ENCODE results near the gene PANK2. TPM values are rescaled to one million over a fixed set of nuclear protein-coding genes. Genes with fewer than 3 reads are reported as not detected.

Gene PANK2
- polyA plus RNA-seq, 1 donor (not counting 4 experiments of a cell fraction or from before 2014, with no cell fraction given): 23.6 TPM

DNA sequence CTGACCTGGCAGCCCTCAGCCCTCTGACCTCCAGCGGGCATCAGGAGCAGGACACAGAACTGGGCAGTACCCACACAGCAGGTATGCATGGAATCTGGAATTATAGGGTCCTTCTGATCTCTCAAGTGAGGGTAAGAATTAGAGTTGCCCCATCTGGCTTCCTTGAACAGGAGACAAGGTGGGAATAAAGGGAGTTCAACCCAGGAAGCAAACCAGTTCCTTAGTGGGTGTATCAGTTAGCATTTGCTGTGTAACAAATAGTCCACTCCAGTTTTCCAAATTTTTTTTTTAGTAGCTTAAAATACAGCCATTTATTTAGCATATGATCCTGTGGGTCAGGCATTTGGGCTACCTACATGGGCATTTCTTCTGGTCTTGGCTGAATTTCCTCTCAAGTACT, 26.9 kb upstream of the PANK2 start:
- dilution Hi-C loops (cut with MboI; ENCODE audit: extremely low pct_ligation_motif_present, low sequenced_read_pairs): no loop called here
- TF ChIP-seq EZH2 (IDR thresholded peaks at IDR 0.05; ENCODE audit: low read length) (no peak), CTCF (optimal IDR thresholded peaks at IDR 0.05 in 1 of 3, IDR thresholded peaks at IDR 0.05 in 1 of 3, conservative IDR thresholded peaks at IDR 0.05 in 1 of 3; ENCODE audit: extremely low read depth in 1 of 3, insufficient read depth in 2 of 3, low read length in 3 of 3) (no peak)
- Histone ChIP-seq H3K9me1 (ENCODE audit: control insufficient read depth, extremely low read depth, insufficient read depth, low read length) (no peaks in the 10 kb centered on the region), H4K20me1 (ENCODE audit: control insufficient read depth, extremely low read depth, insufficient read depth, low read length) (no peaks in the 10 kb centered on the region), H3K4me1 (ENCODE audit: control insufficient read depth, extremely low read depth, insufficient read depth, low read length) (no peaks in the 10 kb centered on the region), H3K36me3 (ENCODE audit: control insufficient read depth in 2 of 2, extremely low read depth in 1 of 2, insufficient read depth in 2 of 2, low read length in 2 of 2) (peaks cover 42 to 51% of the 10 kb centered on the region in 2 experiments), H3K27me3 (ENCODE audit: control insufficient read depth, extremely low read depth, insufficient read depth, low read length) (no peaks in the 10 kb centered on the region), H3K4me3 (ENCODE audit: control insufficient read depth in 2 of 3, extremely low read depth in 1 of 3, insufficient read depth in 2 of 3, low read depth in 1 of 3, low read length in 3 of 3) (no peak overlapping the region), H3K9ac (ENCODE audit: control insufficient read depth, extremely low read depth, insufficient read depth, low read length) (no peak overlapping the region), H3K9me3 (ENCODE audit: control insufficient read depth, low read depth, low read length) (no peaks in the 10 kb centered on the region), H3K79me2 (ENCODE audit: control insufficient read depth, insufficient read depth, low read length) (no peaks in the 10 kb centered on the region), H3K27ac (ENCODE audit: control insufficient read depth, insufficient read depth, low read length) (no peak overlapping the region), H3K4me2 (ENCODE audit: control insufficient read depth, extremely low read depth, insufficient read depth, low read depth, low read length) (no peak overlapping the region), H2AFZ (ENCODE audit: control insufficient read depth, low read length) (no peak overlapping the region)
- FAIRE-seq (no peak), DNase-seq (ENCODE audit: low read depth, low spot score) (no peak)

GRCh38 chr20:3863317-3863716, 25.9 kb upstream of the PANK2 start:
- Histone ChIP-seq H3K4me3 (ENCODE audit: control insufficient read depth in 2 of 3, extremely low read depth in 1 of 3, insufficient read depth in 2 of 3, low read depth in 1 of 3, low read length in 3 of 3) (no peak overlapping the region), H3K4me2 (ENCODE audit: control insufficient read depth, extremely low read depth, insufficient read depth, low read depth, low read length) (no peak overlapping the region), H4K20me1 (ENCODE audit: control insufficient read depth, extremely low read depth, insufficient read depth, low read length) (no peaks in the 10 kb centered on the region), H3K4me1 (ENCODE audit: control insufficient read depth, extremely low read depth, insufficient read depth, low read length) (no peaks in the 10 kb centered on the region), H3K9me1 (ENCODE audit: control insufficient read depth, extremely low read depth, insufficient read depth, low read length) (no peaks in the 10 kb centered on the region), H2AFZ (ENCODE audit: control insufficient read depth, low read length) (no peak overlapping the region), H3K27ac (ENCODE audit: control insufficient read depth, insufficient read depth, low read length) (no peak overlapping the region), H3K9ac (ENCODE audit: control insufficient read depth, extremely low read depth, insufficient read depth, low read length) (no peak overlapping the region), H3K27me3 (ENCODE audit: control insufficient read depth, extremely low read depth, insufficient read depth, low read length) (no peaks in the 10 kb centered on the region), H3K9me3 (ENCODE audit: control insufficient read depth, low read depth, low read length) (no peaks in the 10 kb centered on the region), H3K79me2 (ENCODE audit: control insufficient read depth, insufficient read depth, low read length) (no peaks in the 10 kb centered on the region), H3K36me3 (ENCODE audit: control insufficient read depth in 2 of 2, extremely low read depth in 1 of 2, insufficient read depth in 2 of 2, low read length in 2 of 2) (peaks cover 38 to 49% of the 10 kb centered on the region in 2 experiments)
- FAIRE-seq: no peak
- dilution Hi-C loops (cut with MboI; ENCODE audit: extremely low pct_ligation_motif_present, low sequenced_read_pairs): no loop called here
- TF ChIP-seq CTCF (optimal IDR thresholded peaks at IDR 0.05 in 1 of 3, IDR thresholded peaks at IDR 0.05 in 1 of 3, conservative IDR thresholded peaks at IDR 0.05 in 1 of 3; ENCODE audit: extremely low read depth in 1 of 3, insufficient read depth in 2 of 3, low read length in 3 of 3): no peak
- DNase-seq (ENCODE audit: low read depth, low spot score): no peak

Data from keratinocyte (primary cell).